OCI-LY1 (cell line): ENCODE measurements around the gene MTX2.

Experiments used
- CTCF ChIP-seq: fragments of 200-600 bp; sonication (generic), shearing (Covaris generic); IDR thresholded peaks from 2 replicates; pipeline ENCODE4 v1.5.1; 2017; ENCODE audit warnings: mild to moderate bottlenecking, antibody characterized with exemption, low read length, moderate library complexity, mixed read lengths
- EZH2 ChIP-seq: fragments of 200-600 bp; sonication (generic), shearing (Covaris generic); IDR thresholded peaks from 2 replicates; pipeline ENCODE4 v1.8.0; 2017; ENCODE audit warnings: borderline replicate concordance, mixed run types, mild to moderate bottlenecking, antibody characterized with exemption, low read length, moderate library complexity, mixed read lengths

DNA sequence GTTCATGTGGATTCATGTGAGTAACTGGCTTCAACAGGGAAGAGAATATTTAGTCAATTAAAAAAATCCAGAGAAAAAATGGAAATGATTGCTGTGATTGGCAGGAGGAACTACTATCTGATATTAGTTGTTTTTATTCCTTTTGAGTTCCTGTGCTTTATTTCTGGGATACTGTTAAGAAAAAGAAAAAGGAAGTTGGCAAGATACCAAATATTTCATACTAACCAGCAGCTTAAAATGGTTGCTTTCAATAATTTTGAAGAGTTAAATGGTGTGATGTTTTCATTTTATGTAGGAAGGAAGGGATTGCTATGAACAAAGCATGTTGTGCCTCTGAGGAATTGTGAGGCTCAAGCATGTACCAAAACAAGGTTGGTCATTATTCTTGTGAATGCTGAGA lies 8.1 kb upstream of the MTX2 start:
- no peak for TF ChIP-seq EZH2
- TF ChIP-seq CTCF, result no peak
